Stimulated activated naive CD8-positive, alpha-beta T cell treated with anti-CD3 and anti-CD28 coated beads, Interleukin-15, Interleukin-2, amounts not matched to agents 100 U/mL and 50 U/mL, for 24 hours (primary cell): ENCODE results near the gene KRT17.

Experiments
- ATAC-seq: fragments of 150-1000 bp; cut with Tn5 transposase; one replicate; pipeline ENCODE4 v1.10.0; 2021
- DNase-seq: peaks from one replicate; pipeline ENCODE4 v3.0.0; 2021

The KRT17 gene

DNA sequence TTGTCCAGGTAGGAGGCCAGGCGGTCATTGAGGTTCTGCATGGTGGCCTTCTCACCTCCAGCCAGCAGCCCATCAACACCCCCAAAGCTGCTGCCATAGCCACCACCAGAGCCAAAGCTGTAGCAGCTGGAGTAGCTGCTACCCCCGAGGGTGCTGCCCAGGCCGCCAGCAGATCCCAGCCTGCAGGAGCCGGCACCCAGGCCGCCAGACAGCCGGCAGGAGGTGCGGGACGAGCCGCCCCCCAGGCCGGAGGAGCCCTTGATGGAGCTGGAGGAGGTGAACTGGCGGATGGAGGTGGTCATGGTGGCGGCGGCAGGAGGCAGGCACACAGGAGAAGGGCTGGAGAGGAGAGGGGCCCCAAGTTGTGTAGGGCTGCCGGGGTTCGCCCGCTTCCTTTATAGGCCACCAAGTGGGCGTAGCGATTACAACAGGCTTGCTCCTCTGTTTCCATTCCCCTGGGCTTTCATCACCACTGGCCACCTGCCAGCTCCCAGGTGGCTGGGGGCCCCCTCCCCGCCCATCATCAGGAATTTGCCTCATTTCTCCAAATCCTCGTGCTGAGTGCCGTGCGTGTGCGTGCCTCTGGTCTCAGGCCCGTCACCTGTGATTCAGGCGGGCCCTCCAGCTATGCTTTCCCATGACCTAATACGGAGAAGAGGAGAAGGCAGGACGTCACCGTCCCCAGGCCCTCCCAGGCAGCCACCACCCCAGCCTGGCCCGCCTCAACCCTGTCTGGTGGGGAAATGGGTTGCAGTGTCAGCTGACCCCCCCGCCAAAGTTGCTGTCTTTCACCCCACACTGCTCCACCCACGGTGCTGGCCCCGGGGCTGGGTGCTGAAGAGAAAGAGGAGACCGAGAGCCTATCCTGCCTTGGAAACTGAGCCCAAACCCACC lies at the start of gene KRT17:
KRT17 (minus strand) TSS at position 368 of the 894 bp plus-strand sequence; CDS start at position 302, 66 bp downstream.
- DNase-seq (no peak), ATAC-seq (no peak)

DNA sequence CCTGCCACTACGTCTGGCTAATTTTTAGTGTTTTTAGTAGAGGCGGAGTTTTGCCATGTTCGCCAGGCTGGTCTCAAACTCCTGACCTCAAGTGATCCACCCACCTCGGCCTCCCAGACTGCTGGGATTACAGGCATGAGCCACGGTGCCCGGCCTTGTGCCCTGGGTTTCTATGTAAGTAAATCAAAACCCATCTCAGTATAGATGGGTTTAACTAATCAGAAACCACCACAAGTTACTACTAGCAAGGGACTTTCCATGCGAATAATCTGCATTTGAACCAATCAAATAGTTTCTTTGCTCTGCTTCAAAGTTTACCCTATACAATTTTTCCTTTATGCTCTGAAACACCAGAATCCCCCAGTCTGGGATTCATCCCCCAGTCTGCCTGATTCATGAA lies 47.8 kb upstream of the KRT17 start:
- peak; percentile 73 for ATAC-seq
- DNase-seq, result no peak

DNA sequence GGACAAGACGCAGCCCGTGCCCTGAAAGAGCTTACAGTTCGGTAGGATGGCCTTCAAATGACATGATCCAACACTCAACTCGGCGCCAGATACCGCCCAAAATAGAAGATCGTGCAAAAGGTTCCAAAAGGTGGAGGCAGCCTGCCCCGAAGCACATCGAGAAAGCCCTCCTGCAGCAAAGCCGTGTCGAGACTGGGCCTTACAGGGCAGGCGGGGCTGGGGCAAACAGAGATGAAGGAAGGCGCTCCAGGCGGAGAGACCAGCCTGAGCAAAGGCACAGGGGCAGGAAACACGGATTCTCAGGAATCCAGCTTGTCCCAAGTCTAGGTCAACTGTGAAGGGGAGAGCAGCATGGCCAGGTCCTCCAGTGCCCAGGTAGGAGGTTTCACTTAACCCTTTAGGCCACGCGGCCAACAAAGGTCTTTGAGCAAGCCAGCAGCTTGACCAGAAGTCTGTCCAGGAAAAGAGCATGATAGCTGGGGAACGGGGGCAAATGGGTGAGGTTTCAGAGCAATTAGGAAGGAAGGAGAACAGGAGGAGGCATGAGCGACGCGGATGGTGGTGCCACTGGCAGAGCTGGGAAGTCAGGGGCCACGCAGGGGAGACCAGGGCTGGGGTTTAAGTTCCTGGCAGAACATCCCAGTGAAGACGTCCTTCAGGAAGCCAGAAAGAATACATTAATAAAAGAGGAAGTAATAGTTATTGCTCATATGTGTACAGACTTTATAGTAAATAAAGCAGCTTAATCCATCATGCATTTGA lies 43.1 kb upstream of the KRT17 start:
- ATAC-seq (no peak), DNase-seq (no peak)

DNA sequence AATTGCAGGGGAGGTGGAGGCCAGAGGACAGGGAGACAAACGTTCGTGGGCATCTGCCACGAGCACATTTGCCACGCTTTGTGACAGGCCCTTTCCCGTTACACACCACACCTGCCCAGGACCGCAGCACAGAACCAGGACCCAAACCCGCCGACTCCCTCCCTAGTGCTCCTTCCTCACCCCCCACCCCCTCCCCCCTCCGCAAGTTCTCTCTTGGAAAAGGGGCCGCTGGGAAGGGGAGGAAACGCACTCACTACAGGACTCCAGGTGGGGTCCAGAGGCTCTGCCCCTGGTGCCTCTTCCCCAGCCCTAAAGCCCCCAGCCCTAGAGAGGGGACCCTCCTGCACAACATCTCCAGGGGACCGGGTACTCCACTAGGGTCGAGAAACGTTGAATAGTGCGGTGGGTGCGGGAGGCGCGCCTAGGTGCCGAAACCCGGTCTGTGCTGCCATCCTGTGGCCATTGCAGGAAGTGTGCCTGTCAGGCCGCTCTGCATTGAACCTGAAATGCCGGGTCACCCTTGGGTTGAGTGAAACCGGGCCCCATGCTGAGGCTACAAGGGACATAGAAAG lies 42.4 kb upstream of the KRT17 start:
- DNase-seq, result peak; percentile 93
- peak; percentile 60 for ATAC-seq

DNA sequence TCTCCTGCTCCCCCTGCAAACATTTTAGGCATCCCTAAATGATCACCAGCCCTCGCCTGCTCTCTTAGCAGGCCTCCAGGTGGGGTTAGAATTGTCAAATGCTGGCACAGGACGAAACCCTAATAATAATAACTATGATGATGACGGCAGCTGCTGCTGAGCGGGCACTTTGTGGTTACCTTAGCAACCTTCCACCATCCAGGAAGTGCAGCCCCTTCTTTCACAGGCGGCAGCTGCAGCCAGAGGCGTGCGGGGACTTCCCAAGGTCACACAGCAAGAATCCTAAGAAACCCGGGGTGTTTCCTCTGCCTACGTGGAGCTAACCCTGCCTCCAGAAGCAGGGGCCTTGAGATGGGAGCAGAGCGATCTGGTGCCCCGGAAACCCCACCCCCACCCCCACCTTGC lies 41.9 kb upstream of the KRT17 start:
- ATAC-seq, result peak; percentile 68
- DNase-seq, result peak; percentile 82

DNA sequence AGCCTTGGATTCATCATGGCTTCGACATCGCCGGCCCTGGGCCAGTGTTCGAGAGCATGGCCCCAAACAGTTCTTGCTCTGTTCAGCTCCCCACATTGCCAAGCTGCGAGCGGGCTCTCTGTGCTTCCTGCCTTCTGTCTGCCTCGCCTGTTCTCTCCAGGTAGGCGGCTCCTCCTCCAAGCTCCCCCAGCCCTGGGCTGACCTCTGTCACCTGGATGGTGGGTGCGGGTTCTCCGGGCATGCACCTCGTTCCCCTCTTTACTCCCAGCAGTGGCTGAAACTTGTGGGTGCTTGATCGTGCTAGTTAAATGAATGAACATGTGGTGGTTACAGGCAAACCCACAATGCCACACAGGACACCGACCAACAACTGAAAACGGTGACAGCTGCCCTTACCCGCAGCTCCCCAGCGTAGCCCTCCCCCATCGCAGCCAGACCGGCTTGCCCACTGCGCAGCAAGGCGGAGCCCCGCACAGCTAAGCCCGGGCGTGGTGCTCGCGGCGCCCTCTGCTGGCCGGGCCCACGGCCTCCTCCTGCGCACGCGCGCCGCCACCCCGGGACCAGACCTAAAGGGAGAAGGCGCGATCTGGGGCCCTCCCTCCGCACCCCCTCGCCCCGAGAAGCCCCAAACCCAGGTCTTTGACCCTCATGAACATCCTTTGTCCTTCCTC lies 41.3 kb upstream of the KRT17 start:
- peak; percentile 95 for DNase-seq
- ATAC-seq, result peak; percentile 86

DNA sequence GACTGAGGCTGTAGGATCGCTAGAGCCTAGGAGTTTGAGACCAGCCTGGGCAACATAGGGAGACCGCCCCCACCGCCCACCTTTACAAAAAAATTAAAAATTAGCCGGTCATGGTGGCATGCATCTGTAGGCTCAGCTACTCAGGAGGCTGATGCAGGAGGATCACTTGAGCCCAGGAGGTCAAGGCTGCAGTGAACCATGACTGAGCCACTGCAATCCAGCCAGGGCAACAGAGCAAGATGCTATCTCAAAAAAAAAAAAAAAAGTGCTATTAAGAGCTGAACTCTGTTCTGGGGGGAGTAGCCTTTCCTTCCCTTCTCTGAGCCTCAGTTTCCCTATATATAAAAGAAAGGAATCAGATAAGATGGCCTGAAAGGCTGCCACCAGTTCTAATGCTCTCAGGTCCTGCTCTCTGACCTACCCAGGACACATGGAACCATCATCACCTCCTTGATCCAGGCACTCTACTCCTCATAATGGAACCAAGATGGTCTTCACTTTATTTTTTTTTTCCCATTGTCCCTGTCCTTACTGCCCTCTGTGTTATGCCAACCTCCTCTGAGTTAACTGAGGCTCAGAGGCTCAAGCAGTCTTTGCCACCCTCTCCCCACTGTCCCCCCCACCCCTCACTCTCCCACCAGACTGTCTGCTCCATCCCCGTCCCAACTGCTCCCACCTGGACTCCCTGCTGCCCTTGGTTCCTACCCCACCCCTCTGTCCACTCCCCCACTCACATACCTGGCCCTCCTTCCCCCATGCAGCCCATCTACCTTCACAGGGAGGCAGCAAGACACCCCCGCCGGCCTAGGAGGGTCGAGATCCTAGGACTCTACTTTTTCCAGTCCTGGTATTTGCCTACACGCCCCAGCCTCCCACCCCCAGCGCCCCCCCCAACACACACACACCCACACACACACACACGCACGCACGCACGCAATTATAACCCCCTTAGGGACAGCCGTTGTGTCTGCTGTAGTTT lies 40.5 kb upstream of the KRT17 start:
- ATAC-seq (no peak), DNase-seq (no peak)

DNA sequence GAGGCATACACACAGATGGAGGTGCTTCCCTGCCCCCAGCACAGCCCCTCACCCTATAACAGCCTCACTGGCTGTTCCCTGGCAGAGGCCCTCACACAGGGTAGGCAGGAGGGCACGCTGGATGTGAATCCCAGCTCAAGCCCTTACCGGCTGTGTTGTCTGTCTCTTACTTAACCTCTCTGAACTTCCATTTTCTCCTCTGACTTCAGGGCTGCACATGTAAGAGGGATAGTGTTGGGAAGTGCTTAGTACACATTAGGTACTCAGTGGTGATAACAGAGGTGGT lies 39.7 kb upstream of the KRT17 start:
- ATAC-seq, result no peak
- no peak for DNase-seq

DNA sequence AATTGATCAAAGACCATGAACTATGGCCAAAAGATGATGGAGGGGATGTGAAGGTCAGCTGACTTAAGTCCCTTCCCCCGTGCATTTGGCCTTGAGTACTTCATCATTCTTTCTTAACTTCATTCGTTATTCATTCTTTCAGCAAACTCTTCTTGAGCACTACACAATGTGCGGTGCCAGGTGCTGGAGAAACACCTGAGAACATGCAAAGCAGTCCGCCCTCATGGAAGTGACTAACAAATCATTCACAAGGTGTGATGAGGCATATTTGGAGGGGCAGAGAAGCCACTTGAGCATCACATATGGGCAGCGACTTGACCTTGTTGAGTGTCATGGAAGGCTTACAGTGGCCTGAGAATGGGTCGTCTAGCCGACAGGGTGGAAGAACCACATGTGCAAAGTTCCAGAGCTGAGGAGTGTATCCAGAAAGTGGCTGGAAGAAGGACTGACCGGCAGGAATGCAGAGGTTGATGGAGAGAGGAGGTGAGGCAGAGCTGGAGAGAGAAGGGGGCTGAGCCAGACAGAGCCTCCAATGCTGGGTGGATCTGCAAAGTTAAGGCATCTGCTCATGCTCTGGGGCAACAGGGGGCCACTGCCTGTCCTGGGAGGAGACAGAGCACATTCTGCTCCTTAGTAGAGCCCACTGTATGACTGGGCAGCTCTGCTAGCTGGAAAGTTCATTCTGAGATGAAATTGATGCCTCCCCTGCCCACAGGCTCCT lies 39.2 kb upstream of the KRT17 start:
- ATAC-seq (no peak), DNase-seq (no peak)

DNA sequence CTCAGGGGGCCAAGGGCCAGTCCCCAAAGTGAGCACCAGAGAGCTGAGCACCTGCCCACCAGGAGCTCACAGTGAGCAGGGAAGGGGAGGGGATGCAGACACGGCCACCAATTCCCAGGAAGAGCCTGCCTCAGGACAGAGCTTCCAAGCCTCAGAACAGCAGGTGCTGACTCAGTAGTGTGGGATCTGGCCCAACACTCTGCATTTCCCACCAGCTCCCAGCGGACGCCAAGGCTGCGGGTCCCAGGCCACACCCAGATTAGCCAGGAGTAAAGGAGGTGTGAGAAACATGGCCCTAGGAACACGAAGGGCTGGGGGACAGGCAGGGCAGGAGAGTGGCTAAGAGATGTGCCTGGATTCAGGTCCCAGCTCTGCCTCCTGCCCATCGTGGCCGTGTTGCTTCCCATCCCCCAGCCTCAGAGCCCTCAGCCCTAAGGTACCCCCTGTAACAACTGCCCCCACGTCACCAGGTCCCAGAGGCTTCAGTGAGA lies 35.9 kb upstream of the KRT17 start:
- no peak for ATAC-seq

DNA sequence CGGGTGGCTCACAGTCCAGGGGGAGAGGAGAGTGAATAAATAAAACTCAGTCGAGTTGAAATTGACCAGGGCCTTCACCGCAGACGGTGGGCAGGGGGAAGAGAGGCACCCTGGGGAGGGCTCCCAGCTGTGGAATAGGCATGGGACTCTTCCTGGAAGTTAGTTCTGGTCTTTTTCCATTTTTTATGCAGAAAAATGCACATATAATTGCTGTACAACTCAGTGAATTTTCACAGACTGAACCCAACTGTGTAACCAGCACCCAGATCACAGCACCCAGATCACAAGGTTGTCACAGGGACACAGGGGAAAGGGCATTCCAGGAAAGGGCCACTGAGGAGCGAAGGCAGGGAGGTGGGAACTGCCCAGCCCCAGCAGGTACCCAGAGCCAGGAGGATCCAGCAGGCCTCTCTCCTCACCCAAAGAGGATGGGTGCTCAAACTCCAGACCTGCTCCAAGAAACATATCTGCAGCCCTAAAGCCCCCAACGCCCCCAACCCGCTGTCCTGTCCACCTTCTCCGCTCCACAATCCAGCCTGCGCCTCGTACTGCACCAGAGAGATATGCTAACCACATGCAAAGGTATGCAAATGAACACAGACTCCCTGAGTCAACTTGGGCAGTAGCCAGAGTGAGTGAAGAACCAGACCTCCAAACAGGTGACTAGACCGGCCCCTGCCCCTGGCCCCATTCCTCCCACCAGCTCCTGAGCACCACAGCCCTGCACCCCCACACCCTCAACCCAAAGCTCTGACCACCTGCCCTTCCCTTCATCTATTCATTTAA lies 35.2 kb upstream of the KRT17 start:
- DNase-seq, result no peak
- no peak for ATAC-seq

More for the DNA sequence above, 35.9 kb upstream of the KRT17 start:
- DNase-seq, result no peak

DNA sequence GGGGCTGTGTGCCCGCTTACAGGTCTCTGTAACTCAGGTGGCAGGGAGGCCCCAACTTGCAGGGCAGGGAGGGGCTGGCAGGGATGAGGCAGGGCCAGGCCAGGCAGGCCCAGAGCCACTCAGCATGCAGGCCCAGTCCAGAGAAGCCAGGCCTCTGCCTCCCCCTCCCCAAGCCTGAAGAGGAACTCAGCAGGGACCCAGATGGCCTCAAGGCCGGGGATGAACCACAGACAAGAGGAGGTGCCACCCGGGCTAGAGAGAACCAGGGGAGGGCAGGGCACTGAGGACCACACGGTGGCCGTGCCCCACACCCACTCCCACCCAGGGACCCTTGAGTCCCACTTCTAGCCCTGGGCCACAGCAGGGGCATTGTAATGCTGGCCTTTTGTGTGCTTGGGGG lies 34.5 kb upstream of the KRT17 start:
- DNase-seq (no peak), ATAC-seq (no peak)

DNA sequence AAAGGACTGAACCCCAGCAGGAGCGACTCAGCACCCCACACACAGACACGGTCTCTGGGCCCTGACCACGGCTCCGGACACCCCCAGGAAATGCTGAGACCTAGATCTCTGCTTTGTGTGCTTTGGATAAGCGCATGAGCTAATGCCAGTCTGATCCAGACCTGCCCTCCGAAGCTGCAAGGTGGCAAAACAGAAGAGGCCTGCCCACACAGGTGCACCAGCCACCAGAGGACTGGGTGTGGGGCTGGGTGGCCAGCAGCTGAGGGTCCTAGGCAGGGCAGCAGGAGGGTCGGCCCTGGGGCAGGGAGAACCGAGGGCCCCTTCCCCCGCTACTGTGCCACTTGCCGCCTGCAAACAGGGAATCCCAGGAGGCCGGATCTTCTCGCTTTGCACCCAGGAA lies 33.6 kb upstream of the KRT17 start:
- DNase-seq, result no peak
- no peak for ATAC-seq

DNA sequence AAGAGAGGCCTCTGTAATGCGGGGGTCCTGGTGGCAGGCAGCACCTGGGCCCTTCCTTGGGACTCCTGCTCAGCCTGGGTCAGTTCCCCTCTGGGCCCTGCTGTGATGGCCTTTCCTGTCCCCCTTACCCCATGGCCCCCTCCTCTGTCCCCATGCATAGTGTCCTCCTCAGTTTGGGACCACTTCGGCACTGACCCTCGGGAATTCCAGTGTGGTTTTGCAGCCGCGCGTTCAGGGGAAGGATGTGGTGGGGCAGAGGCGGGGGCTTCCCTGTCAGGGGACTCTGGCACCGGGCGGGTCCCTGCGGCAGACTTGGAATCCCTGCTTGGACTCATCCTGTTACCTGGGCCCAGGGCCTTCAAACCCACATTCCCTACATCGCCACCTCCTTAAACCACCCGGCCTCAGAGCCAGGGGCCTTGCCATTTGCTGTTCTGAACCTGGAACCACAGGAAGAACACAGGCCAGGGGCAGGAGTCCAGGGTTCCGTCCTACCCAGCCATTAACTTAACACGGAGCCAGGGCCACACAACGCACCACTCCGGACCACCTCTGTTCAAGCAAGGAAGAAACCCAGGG lies 32.9 kb upstream of the KRT17 start:
- DNase-seq, result no peak
- no peak for ATAC-seq

DNA sequence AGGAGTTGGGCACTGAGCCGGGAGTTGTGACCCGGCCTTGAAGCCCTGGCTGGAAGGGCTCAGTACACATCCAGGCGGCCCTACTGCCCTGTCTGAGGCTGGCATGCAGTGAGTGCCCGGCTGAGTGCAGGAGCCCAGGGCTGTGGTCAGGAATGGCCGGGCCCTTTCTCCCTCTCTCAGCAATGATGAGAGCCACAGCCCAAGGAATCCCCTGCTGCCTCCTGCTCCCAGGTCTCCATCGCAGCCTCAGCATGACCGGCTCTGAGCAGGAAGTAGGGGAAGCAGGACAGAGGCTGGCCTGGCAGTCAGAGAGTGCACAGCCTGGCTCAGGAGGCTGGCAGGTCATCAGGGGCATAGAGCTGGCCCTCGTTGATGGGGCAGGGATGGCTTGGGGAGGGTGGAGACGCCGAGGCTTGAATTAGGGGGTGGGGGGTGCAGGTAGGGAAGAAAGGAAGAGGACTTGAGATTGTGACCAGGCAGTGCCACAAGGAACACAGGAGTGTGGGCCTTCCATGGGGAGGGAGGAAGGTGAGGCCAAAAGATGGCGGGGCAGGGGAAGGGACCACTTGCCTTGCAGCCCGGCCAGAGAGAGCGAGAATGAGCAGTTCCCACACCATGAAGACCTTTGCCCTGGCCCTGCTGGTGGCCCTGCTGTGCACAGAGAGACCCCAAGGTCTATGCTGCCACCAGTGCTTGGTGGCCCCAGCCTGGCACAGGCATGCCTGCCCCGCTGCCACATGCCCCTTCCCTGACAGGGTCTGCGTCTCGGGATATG lies 32.1 kb upstream of the KRT17 start:
- DNase-seq, result no peak
- no peak for ATAC-seq

DNA sequence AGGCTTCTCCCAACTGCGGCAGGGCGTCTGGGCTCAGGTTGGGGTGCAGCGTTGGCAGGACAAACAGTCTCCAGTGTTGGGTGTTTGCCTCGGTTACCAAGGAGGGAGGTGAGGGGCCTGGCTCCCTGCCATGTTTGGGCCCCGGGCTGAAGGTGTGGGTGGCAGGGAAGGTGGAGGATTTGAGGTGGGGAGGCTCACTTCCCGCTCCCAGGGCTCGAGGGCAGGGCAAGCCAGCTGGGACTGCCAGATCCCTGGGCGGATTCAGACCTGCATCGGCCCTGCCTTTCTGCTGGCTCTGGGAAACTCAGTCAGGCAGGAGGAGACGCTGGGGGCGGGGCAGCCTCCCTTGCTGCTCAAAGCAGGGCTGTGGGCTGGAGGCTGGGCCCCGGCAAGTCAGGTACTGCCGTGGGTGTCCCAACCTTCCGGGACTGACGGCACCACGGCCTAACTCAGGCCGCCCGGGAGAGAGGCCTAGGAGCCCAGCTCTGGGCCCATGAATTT lies 31.3 kb upstream of the KRT17 start:
- no peak for DNase-seq
- ATAC-seq, result no peak

DNA sequence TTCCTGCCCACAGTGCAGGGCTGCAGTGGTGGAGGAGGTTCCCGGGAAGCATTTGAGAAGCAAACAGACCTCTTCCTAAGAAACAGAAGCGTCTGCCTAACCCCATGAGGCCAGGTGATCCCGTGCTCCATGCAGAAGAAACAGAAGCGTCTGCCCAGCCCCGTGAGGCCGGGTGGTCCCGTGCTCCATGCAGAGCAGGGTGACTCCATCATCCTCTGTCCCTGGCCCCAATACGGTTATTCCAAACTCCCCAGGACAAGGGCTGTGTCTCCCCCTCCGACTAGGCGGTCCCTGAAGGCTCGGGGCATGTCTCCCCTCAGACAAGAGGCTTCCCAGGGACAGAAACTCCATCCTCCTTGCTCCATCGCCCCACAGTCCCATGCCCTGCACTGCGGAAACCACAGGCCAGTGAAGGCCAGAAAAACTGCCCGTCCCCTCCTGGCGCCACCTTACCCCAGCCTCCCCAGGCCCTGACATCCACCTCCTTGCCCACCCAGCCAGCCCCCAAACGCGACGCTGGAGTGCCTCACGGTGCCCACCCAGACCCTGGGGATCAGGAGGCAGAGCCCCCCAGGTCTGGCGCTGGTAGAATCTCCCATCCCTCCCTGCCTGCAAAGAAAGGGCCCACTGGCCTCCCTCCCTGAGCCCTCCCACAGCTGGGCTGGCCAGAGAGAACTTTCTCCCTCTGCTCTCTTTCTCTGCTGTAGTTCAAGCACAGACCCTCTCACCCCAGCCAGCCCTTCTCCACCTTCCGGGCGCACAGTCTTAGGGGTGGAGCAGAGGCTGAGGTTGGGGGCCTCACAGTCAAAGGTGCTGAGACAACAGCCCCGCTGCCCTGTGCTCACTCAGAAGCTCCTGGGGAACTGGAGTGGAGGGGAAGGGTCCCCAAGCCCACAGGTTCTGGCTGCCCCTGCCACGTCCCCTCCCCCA lies 30.6 kb upstream of the KRT17 start:
- ATAC-seq, result no peak
- DNase-seq, result no peak
